ENCODE measurements around the gene VPS33B. TPM values are rescaled to one million over a fixed set of nuclear protein-coding genes. Genes with fewer than 3 reads are reported as not detected.

Gene VPS33B
- total RNA-seq, 1 donor from 2014 or later = 9.7 TPM

DNA sequence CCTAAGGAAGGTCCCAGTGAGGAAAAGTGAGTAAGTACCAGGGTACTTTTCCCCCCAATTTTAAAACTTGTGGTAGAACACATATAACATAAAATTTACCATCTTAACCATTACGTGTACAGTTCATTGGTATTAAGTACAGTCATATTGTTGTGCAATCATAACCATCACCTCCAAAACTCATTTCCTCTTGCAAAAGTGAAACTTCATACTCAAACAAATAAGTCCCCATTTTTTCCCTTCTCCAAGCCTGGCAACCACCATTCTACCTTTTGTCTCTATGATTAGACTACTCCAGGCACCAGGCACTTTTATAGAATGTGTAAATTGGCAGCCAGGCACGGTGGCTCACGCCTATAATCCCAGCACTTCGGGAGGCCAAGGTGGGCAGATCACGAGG lies 40.3 kb downstream of the VPS33B start:
- H3K27ac ChIP-seq (ENCODE audit: low read depth, low read length) = no peak overlapping the region
- DNase-seq (ENCODE audit: low read depth) (no peak), FAIRE-seq (no peak)
- Mint-ChIP-seq H3K36me3 (ENCODE audit: low read depth, unreplicated experiment) (no peaks in the 10 kb centered on the region), H3K27ac (ENCODE audit: unreplicated experiment) (no peak overlapping the region), H3K9me3 (ENCODE audit: unreplicated experiment) (no peaks in the 10 kb centered on the region), H3K4me1 (ENCODE audit: low read depth, unreplicated experiment) (peaks cover 5% of the 10 kb centered on the region), H3K27me3 (ENCODE audit: low read depth, unreplicated experiment) (no peaks in the 10 kb centered on the region), H3K4me3 (ENCODE audit: unreplicated experiment) (no peak overlapping the region)
- H3K27me3 ChIP-seq (ENCODE audit: insufficient read depth, low read length) = no peaks in the 10 kb centered on the region
- H2AFZ ChIP-seq (ENCODE audit: low read depth, low read length) = no peak overlapping the region
- no peaks in the 10 kb centered on the region for H3K4me1 ChIP-seq (ENCODE audit: insufficient read depth, low read length)
- no peak overlapping the region for H3K4me3 ChIP-seq (ENCODE audit: insufficient read depth, low read depth, low read length)
- no peaks in the 10 kb centered on the region for H4K20me1 ChIP-seq (ENCODE audit: insufficient read depth, low read length)
- peaks cover 31% of the 10 kb centered on the region for H3K36me3 ChIP-seq (ENCODE audit: insufficient read depth, low read length)
- H3K79me2 ChIP-seq (ENCODE audit: insufficient read depth, low read length) = peaks cover 41% of the 10 kb centered on the region
- no peaks in the 10 kb centered on the region for H3K9me3 ChIP-seq (ENCODE audit: insufficient read depth, low read depth, low read length)
- no peak overlapping the region for H3K4me2 ChIP-seq (ENCODE audit: low read length)
- H3K9ac ChIP-seq (ENCODE audit: low read length) = no peak overlapping the region
- TF ChIP-seq, protein P1, sequence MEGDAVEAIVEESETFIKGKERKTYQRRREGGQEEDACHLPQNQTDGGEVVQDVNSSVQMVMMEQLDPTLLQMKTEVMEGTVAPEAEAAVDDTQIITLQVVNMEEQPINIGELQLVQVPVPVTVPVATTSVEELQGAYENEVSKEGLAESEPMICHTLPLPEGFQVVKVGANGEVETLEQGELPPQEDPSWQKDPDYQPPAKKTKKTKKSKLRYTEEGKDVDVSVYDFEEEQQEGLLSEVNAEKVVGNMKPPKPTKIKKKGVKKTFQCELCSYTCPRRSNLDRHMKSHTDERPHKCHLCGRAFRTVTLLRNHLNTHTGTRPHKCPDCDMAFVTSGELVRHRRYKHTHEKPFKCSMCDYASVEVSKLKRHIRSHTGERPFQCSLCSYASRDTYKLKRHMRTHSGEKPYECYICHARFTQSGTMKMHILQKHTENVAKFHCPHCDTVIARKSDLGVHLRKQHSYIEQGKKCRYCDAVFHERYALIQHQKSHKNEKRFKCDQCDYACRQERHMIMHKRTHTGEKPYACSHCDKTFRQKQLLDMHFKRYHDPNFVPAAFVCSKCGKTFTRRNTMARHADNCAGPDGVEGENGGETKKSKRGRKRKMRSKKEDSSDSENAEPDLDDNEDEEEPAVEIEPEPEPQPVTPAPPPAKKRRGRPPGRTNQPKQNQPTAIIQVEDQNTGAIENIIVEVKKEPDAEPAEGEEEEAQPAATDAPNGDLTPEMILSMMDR (IDR thresholded peaks at IDR 0.05; ENCODE audit: insufficient read depth, low read depth, low read length) = no peak
- TF ChIP-seq EZH2 (IDR thresholded peaks at IDR 0.05; ENCODE audit: insufficient read depth, low read length) = no peak

- FAIRE-seq (no peak), DNase-seq (ENCODE audit: low read depth) (no peak)
- H3K27ac ChIP-seq (ENCODE audit: low read depth, low read length) = no peak overlapping the region
- H4K20me1 ChIP-seq (ENCODE audit: insufficient read depth, low read length) = no peaks in the 10 kb centered on the region
- no peaks in the 10 kb centered on the region for H3K36me3 Mint-ChIP-seq (ENCODE audit: low read depth, unreplicated experiment)
- H3K36me3 ChIP-seq (ENCODE audit: insufficient read depth, low read length) = peaks cover 31% of the 10 kb centered on the region
- H3K27me3 Mint-ChIP-seq (ENCODE audit: low read depth, unreplicated experiment) = no peaks in the 10 kb centered on the region
- H3K4me3 ChIP-seq (ENCODE audit: insufficient read depth, low read depth, low read length) = no peak overlapping the region
- H3K4me1 ChIP-seq (ENCODE audit: insufficient read depth, low read length) = no peaks in the 10 kb centered on the region
- no peaks in the 10 kb centered on the region for H3K9me3 Mint-ChIP-seq (ENCODE audit: unreplicated experiment)
- no peak overlapping the region for H3K27ac Mint-ChIP-seq (ENCODE audit: unreplicated experiment)
- no peak overlapping the region for H2AFZ ChIP-seq (ENCODE audit: low read depth, low read length)
- no peaks in the 10 kb centered on the region for H3K9me3 ChIP-seq (ENCODE audit: insufficient read depth, low read depth, low read length)
- H3K4me2 ChIP-seq (ENCODE audit: low read length) = no peak overlapping the region
- no peaks in the 10 kb centered on the region for H3K27me3 ChIP-seq (ENCODE audit: insufficient read depth, low read length)
- H3K79me2 ChIP-seq (ENCODE audit: insufficient read depth, low read length) = peaks cover 37% of the 10 kb centered on the region
- H3K4me3 Mint-ChIP-seq (ENCODE audit: unreplicated experiment) = no peak overlapping the region
- H3K9ac ChIP-seq (ENCODE audit: low read length) = no peak overlapping the region
- TF ChIP-seq, protein P1 (IDR thresholded peaks at IDR 0.05; ENCODE audit: insufficient read depth, low read depth, low read length) = no peak
- no peak for TF ChIP-seq EZH2 (IDR thresholded peaks at IDR 0.05; ENCODE audit: insufficient read depth, low read length)
- H3K4me1 Mint-ChIP-seq (ENCODE audit: low read depth, unreplicated experiment) = peaks cover 5% of the 10 kb centered on the region
Observed at GRCh38 chr15:90981681-90982080, 40.7 kb downstream of the VPS33B start.

- H3K36me3 ChIP-seq (ENCODE audit: insufficient read depth, low read length) = peaks cover 39% of the 10 kb centered on the region
- H3K9me3 ChIP-seq (ENCODE audit: insufficient read depth, low read depth, low read length) = no peaks in the 10 kb centered on the region
- H3K27me3 ChIP-seq (ENCODE audit: insufficient read depth, low read length) = no peaks in the 10 kb centered on the region
- no peak overlapping the region for H3K4me2 ChIP-seq (ENCODE audit: low read length)
- no peaks in the 10 kb centered on the region for H3K4me1 ChIP-seq (ENCODE audit: insufficient read depth, low read length)
- TF ChIP-seq, protein P1 (IDR thresholded peaks at IDR 0.05; ENCODE audit: insufficient read depth, low read depth, low read length) = no peak
- TF ChIP-seq EZH2 (IDR thresholded peaks at IDR 0.05; ENCODE audit: insufficient read depth, low read length) = no peak
- DNase-seq (ENCODE audit: low read depth) (no peak), FAIRE-seq (no peak)
- H3K4me3 ChIP-seq (ENCODE audit: insufficient read depth, low read depth, low read length) = no peak overlapping the region
- peaks cover 16% of the 10 kb centered on the region for H3K79me2 ChIP-seq (ENCODE audit: insufficient read depth, low read length)
- no peak overlapping the region for H3K9ac ChIP-seq (ENCODE audit: low read length)
- Mint-ChIP-seq H3K4me1 (ENCODE audit: low read depth, unreplicated experiment) (peaks cover 5% of the 10 kb centered on the region), H3K27ac (ENCODE audit: unreplicated experiment) (no peak overlapping the region), H3K9me3 (ENCODE audit: unreplicated experiment) (no peaks in the 10 kb centered on the region), H3K36me3 (ENCODE audit: low read depth, unreplicated experiment) (no peaks in the 10 kb centered on the region), H3K27me3 (ENCODE audit: low read depth, unreplicated experiment) (no peaks in the 10 kb centered on the region), H3K4me3 (ENCODE audit: unreplicated experiment) (no peak overlapping the region)
- no peak overlapping the region for H2AFZ ChIP-seq (ENCODE audit: low read depth, low read length)
- H3K27ac ChIP-seq (ENCODE audit: low read depth, low read length) = no peak overlapping the region
- no peaks in the 10 kb centered on the region for H4K20me1 ChIP-seq (ENCODE audit: insufficient read depth, low read length)
Observed at GRCh38 chr15:90979582-90979981, 42.8 kb downstream of the VPS33B start.
